SK-N-SH (cell line): ENCODE results near the gene CD83. TPM values are rescaled to one million over a fixed set of nuclear protein-coding genes. Genes with fewer than 3 reads are reported as not detected.

Experiments
- CTCF ChIA-PET: fragments of 300-600, 350-600 bp; formaldehyde crosslinking; extraction: SDS; loops from one replicate; lab custom pipeline; 2021; lab: Yijun Ruan, JAX
- POLR2A ChIA-PET: fragments of 350-600 bp; sonication (Branson Sonifier 250); formaldehyde crosslinking; extraction: SDS; loops from one replicate; lab custom pipeline; 2020; ENCODE audit warnings: antibody characterized with exemption, inconsistent platforms; lab: Yijun Ruan, JAX
- DNase-seq: peaks from one replicate; pipeline ENCODE4 v3.0.0; 2012
- H2AFZ ChIP-seq: fragments of 200-600 bp; sonication (generic); 2 replicates; pipeline ENCODE4 v1.8.1; 2016; ENCODE audit warnings: antibody characterized with exemption, mild to moderate bottlenecking, low read depth
- H3F3A ChIP-seq: fragments of 200-600 bp; sonication (generic); replicated peaks from 2 replicates; pipeline ENCODE3; 2016; ENCODE audit warnings: antibody characterized with exemption, mild to moderate bottlenecking; ENCODE audit not compliant: insufficient read depth
- H3K27ac ChIP-seq, 2 experiments: fragments of 200-500 bp in 1 of 2; fragments of 200-600 bp in 1 of 2; sonication (Bioruptor generic) in 1 of 2; sonication (generic), shearing (Covaris generic) in 1 of 2; 2 replicates each; pipeline versions ENCODE4 v1.5.1 to v1.6.1; 2014 to 2016; ENCODE audit warnings: low read depth in 2 of 2, inconsistent platforms in 1 of 2, low read length in 1 of 2, mild to moderate bottlenecking in 1 of 2, mixed read lengths in 1 of 2
- H3K27me3 ChIP-seq: fragments of 200-600 bp; sonication (generic), shearing (Covaris generic); 2 replicates; pipeline ENCODE4 v1.6.1; 2016; ENCODE audit warnings: mixed run types; ENCODE audit not compliant: insufficient read depth
- H3K36me3 ChIP-seq, 2 experiments: fragments of 200-500 bp in 1 of 2; fragments of 200-600 bp in 1 of 2; sonication (Bioruptor generic) in 1 of 2; sonication (generic) in 1 of 2; replicated peaks in 1 of 2; 2 replicates each; pipeline versions ENCODE3 to v1.5.1; 2014 to 2016; ENCODE audit warnings: low read length in 1 of 2, mild to moderate bottlenecking in 1 of 2; ENCODE audit not compliant: insufficient read depth in 2 of 2, control insufficient read depth in 1 of 2
- H3K4me1 ChIP-seq, 2 experiments: fragments of 200-500 bp in 1 of 2; fragments of 200-600 bp in 1 of 2; sonication (Bioruptor generic) in 1 of 2; sonication (generic), shearing (Covaris generic) in 1 of 2; 2 replicates each; pipeline versions ENCODE4 v1.5.1 to v1.6.1; 2014 to 2016; ENCODE audit warnings: low read depth in 1 of 2, low read length in 1 of 2, mixed run types in 1 of 2; ENCODE audit not compliant: insufficient read depth in 2 of 2, control insufficient read depth in 1 of 2
- H3K4me2 ChIP-seq: fragments of 200-600 bp; sonication (generic), shearing (Covaris generic); 2 replicates; pipeline ENCODE4 v1.6.1; 2017; ENCODE audit warnings: mixed run types
- H3K4me3 ChIP-seq, 2 experiments: fragments of 200-500 bp in 1 of 2; fragments of 200-600 bp in 1 of 2; sonication (Bioruptor generic) in 1 of 2; sonication (generic), shearing (Covaris generic) in 1 of 2; 2 replicates each; pipeline versions ENCODE4 v1.5.1 to v1.8.1; 2014 to 2016; ENCODE audit warnings: low read depth in 2 of 2, inconsistent platforms in 1 of 2, low read length in 1 of 2, mild to moderate bottlenecking in 1 of 2, mixed read lengths in 1 of 2, moderate library complexity in 1 of 2
- H3K79me2 ChIP-seq: fragments of 200-600 bp; sonication (generic); 2 replicates; pipeline ENCODE4 v1.8.1; 2017; ENCODE audit warnings: mild to moderate bottlenecking; ENCODE audit not compliant: insufficient read depth
- H3K9ac ChIP-seq: fragments of 200-600 bp; sonication (generic); 2 replicates; pipeline ENCODE4 v1.6.1; 2017; ENCODE audit warnings: mixed run types
- H3K9me2 ChIP-seq: fragments of 200-600 bp; sonication (generic); 2 replicates; pipeline ENCODE4 v1.6.1; 2017; ENCODE audit warnings: mixed run types
- H3K9me3 ChIP-seq: fragments of 200-600 bp; sonication (generic); 2 replicates; pipeline ENCODE4 v1.6.1; 2017; ENCODE audit warnings: mixed run types, mild to moderate bottlenecking, moderate library complexity
- H4K20me1 ChIP-seq: fragments of 200-600 bp; sonication (generic); 2 replicates; pipeline ENCODE4 v1.6.1; 2017; ENCODE audit warnings: mild to moderate bottlenecking, mixed run types; ENCODE audit not compliant: insufficient read depth
- CTCF ChIP-seq: fragments of 200-600 bp; sonication (generic); IDR thresholded peaks from 2 replicates; pipeline ENCODE4 v1.6.1; 2017; ENCODE audit warnings: antibody characterized with exemption, mild to moderate bottlenecking, moderate library complexity
- ELF1 ChIP-seq: IDR thresholded peaks from 2 replicates; pipeline ENCODE4 v1.4.0; 2012
- EP300 ChIP-seq, 2 experiments: IDR thresholded peaks; 2 replicates each; pipeline versions ENCODE4 v1.4.0 to v1.6.1; 2012; ENCODE audit warnings: borderline replicate concordance in 1 of 2, low read depth in 1 of 2, low read length in 1 of 2
- EZH2phosphoT487 ChIP-seq: fragments of 200-600 bp; sonication (generic); IDR thresholded peaks from 2 replicates; pipeline ENCODE4 v1.6.1; 2017; ENCODE audit warnings: low read depth, mixed run types, mild to moderate bottlenecking, antibody characterized with exemption, moderate library complexity, borderline replicate concordance
- FOSL2 ChIP-seq: IDR thresholded peaks from 2 replicates; pipeline ENCODE4 v1.4.0; 2012; ENCODE audit warnings: low read depth, mild to moderate bottlenecking, moderate library complexity, borderline replicate concordance
- GABPA ChIP-seq: IDR thresholded peaks from 2 replicates; pipeline ENCODE4 v1.4.0; 2012; ENCODE audit warnings: low read depth, mild to moderate bottlenecking
- MXI1 ChIP-seq: IDR thresholded peaks from 2 replicates; pipeline ENCODE4 v1.6.1; 2012; ENCODE audit warnings: mild to moderate bottlenecking, low read depth, low read length, improper control_type of control experiment
- NFIC ChIP-seq: IDR thresholded peaks from 2 replicates; pipeline ENCODE4 v1.4.0; 2012; ENCODE audit warnings: borderline replicate concordance
- POLR2AphosphoS5 ChIP-seq: IDR thresholded peaks from 2 replicates; pipeline ENCODE4 v1.6.1; 2012; ENCODE audit warnings: low read depth, low read length
- RCOR1 ChIP-seq: fragments of 150-350 bp; IDR thresholded peaks from 2 replicates; pipeline ENCODE4 v1.6.1; 2017; ENCODE audit warnings: antibody characterized with exemption, low read length
- REST ChIP-seq: IDR thresholded peaks from 2 replicates; pipeline ENCODE4 v1.6.1; 2012; ENCODE audit warnings: mild to moderate bottlenecking, low read depth, low read length, moderate library complexity
- RFX5 ChIP-seq: IDR thresholded peaks from 2 replicates; pipeline ENCODE4 v1.6.1; 2012; ENCODE audit warnings: mild to moderate bottlenecking, improper control_type of control experiment, low read length
- RXRA ChIP-seq: IDR thresholded peaks from 2 replicates; pipeline ENCODE4 v1.4.0; 2012; ENCODE audit warnings: low read depth, mild to moderate bottlenecking, borderline replicate concordance
- SMC3 ChIP-seq: IDR thresholded peaks from 2 replicates; pipeline ENCODE4 v1.6.1; 2012; ENCODE audit warnings: low read depth, low read length, improper control_type of control experiment
- TAF1 ChIP-seq: IDR thresholded peaks from 2 replicates; pipeline ENCODE4 v1.6.1; 2012; ENCODE audit warnings: low read depth, mild to moderate bottlenecking, low read length, moderate library complexity, borderline replicate concordance
- TCF12 ChIP-seq: IDR thresholded peaks from 2 replicates; pipeline ENCODE4 v1.4.0; 2012
- TEAD4 ChIP-seq: IDR thresholded peaks from 2 replicates; pipeline ENCODE4 v1.4.0; 2012; ENCODE audit warnings: mild to moderate bottlenecking, borderline replicate concordance; ENCODE audit not compliant: insufficient read depth
- YY1 ChIP-seq: IDR thresholded peaks from 2 replicates; pipeline ENCODE4 v1.4.0; 2012; ENCODE audit warnings: low read depth, mild to moderate bottlenecking
- WGBS: methylation state at CpG from one replicate; pipeline ENCODE4 v1.1.6; 2017; ENCODE audit warnings: low lambda C conversion rate; 5-methylcytosine and 5-hydroxymethylcytosine counted together
- polyA plus RNA-seq, 3 experiments: library from polyadenylated mRNA; depleted of rRNA; stranded (reverse); fragments of >200 nt; gene quantifications; 2 replicates each; pipeline ENCODE4 v1.2.3, GENCODE V29; 2012
- TF ChIP-seq, protein P1 (sequence below): IDR thresholded peaks from 2 replicates; pipeline ENCODE4 v1.4.0; 2012; ENCODE audit warnings: low read depth, borderline replicate concordance

CD83 gene
- polyA plus RNA-seq, 1 of the 3 experiments (the other 2 are of a cell fraction) = 2.0 TPM

GRCh38 chr6:14113976-14114375, 3.6 kb upstream of the CD83 start:
- no peak overlapping the region for H3K27ac ChIP-seq
- POLR2A ChIA-PET = no interaction called here
- H3K4me3 ChIP-seq = no peak overlapping the region
- peaks cover 0 to 10% of the 10 kb centered on the region in 2 experiments; a peak in 2 of 4 replicates for H3K4me1 ChIP-seq
- H3K9me2 ChIP-seq = no peaks in the 10 kb centered on the region
- no peaks in the 10 kb centered on the region for H4K20me1 ChIP-seq
- H3K4me2 ChIP-seq = no peak overlapping the region
- peaks cover 6% of the 10 kb centered on the region for H3F3A ChIP-seq
- H2AFZ ChIP-seq = no peak overlapping the region
- H3K36me3 ChIP-seq = no peaks in the 10 kb centered on the region
- 78% methylated on average over 1 of the region's 1 CpG for WGBS
- TF ChIP-seq FOSL2 (no peak), YY1 (no peak), NFIC (no peak), EZH2phosphoT487 (no peak), MXI1 (no peak), REST (no peak), POLR2AphosphoS5 (no peak), GABPA (no peak), RXRA (no peak), EP300 (IDR thresholded peaks at IDR 0.05; ENCODE audit: borderline replicate concordance in 1 of 2, low read depth in 1 of 2, low read length in 1 of 2) (no peak), TAF1 (no peak), ELF1 (no peak), RFX5 (no peak), SMC3 (no peak), RCOR1 (no peak), CTCF (no peak), TCF12 (no peak), TEAD4 (no peak)
- TF ChIP-seq, protein P1, sequence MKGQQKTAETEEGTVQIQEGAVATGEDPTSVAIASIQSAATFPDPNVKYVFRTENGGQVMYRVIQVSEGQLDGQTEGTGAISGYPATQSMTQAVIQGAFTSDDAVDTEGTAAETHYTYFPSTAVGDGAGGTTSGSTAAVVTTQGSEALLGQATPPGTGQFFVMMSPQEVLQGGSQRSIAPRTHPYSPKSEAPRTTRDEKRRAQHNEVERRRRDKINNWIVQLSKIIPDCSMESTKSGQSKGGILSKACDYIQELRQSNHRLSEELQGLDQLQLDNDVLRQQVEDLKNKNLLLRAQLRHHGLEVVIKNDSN = no peak
- no peak for DNase-seq
- no peak overlapping the region for H3K9ac ChIP-seq
- no peaks in the 10 kb centered on the region for H3K79me2 ChIP-seq
- CTCF ChIA-PET = no interaction called here
- H3K9me3 ChIP-seq = no peaks in the 10 kb centered on the region
- no peaks in the 10 kb centered on the region; the same call in 1 of the 2 replicates for H3K27me3 ChIP-seq
